Kidney epithelial cell (primary cell): ENCODE measurements around the gene SMIM9. TPM values are rescaled to one million over a fixed set of nuclear protein-coding genes. Genes with fewer than 3 reads are reported as not detected.

ENCODE experiments used
- DNase-seq: peaks from one replicate; pipeline ENCODE4 v3.0.0-alpha.2; 2010; ENCODE audit warnings: low read depth
- H3K27me3 ChIP-seq: 2 replicates; pipeline ENCODE4 v1.6.0; 2011; ENCODE audit warnings: low read length; ENCODE audit not compliant: control insufficient read depth, insufficient read depth
- H3K36me3 ChIP-seq: 2 replicates; pipeline ENCODE4 v1.5.1; 2011; ENCODE audit warnings: low read length; ENCODE audit not compliant: control insufficient read depth, insufficient read depth
- H3K4me3 ChIP-seq: 2 replicates; pipeline ENCODE4 v1.5.1; 2011; ENCODE audit warnings: low read depth, mild to moderate bottlenecking, control low read depth, low read length
- CTCF ChIP-seq: IDR thresholded peaks from 2 replicates; pipeline ENCODE4 v1.5.1; 2011; ENCODE audit warnings: mild to moderate bottlenecking, moderate library complexity, low read length, control low read depth, inconsistent platforms; ENCODE audit not compliant: insufficient read depth, poor library complexity, severe bottlenecking
- total RNA-seq: library from RNA; depleted of rRNA; stranded (reverse); fragments of >200 nt; gene quantifications from 2 replicates; pipeline ENCODE4 v1.2.3, GENCODE V29; 2015

The SMIM9 gene
- total RNA-seq, 1 donor from 2014 or later, result not detected

GRCh38 chrX:154793084-154793795, 41.2 kb downstream of the SMIM9 start:
- no peak for DNase-seq
- no peak for TF ChIP-seq CTCF

DNA sequence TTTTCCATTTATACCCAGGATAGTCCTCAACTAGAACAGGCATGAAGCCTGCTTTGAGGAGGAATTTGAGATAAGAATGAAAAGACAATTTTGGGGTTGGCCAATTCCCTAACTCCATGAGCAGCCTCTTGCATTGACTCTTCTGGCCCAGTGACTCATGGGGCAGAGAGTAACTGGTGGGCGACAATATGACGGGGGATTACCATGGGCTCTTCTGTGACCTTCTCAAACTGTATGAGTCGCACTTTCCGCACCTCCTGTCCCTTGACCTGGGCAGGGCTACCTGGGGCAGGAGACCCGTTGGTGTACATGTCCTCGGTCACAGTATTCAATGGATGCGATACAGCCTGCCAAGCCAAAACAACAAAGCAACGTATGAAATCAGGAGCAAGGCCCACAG, 42.5 kb downstream of the SMIM9 start:
- no peaks in the 10 kb centered on the region for H3K27me3 ChIP-seq
- DNase-seq, result no peak
- no peak for TF ChIP-seq CTCF
- no peaks in the 10 kb centered on the region for H3K36me3 ChIP-seq
- H3K4me3 ChIP-seq, result no peak overlapping the region

More at GRCh38 chrX:154793084-154793795, 41.2 kb downstream of the SMIM9 start:
- H3K27me3 ChIP-seq, result no peaks in the 10 kb centered on the region
- H3K4me3 ChIP-seq, result no peak overlapping the region
- no peaks in the 10 kb centered on the region for H3K36me3 ChIP-seq

DNA sequence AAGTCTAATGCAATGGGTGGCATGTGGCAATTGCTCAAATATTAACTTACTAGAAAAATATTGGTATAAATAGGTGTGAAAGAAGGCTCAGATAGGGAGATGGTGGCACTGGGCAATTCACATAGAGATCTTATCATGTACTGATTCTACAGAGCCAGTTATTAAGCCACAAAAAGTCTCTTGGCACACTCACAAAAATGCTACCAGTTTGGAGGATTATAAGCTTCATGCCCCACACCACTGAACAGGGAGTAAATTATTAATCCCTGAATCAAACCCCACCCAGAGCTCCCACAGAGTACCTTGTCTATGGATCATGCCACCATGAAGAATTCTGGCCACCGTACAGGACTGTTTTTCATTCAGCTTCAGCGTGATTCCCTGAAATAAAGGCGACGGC, 43.0 kb downstream of the SMIM9 start:
- no peak for TF ChIP-seq CTCF
- H3K27me3 ChIP-seq, result no peaks in the 10 kb centered on the region
- DNase-seq, result no peak
- no peaks in the 10 kb centered on the region for H3K36me3 ChIP-seq
- no peak overlapping the region for H3K4me3 ChIP-seq

GRCh38 chrX:154785716-154786115, 48.7 kb downstream of the SMIM9 start:
- H3K36me3 ChIP-seq, result no peaks in the 10 kb centered on the region

DNA sequence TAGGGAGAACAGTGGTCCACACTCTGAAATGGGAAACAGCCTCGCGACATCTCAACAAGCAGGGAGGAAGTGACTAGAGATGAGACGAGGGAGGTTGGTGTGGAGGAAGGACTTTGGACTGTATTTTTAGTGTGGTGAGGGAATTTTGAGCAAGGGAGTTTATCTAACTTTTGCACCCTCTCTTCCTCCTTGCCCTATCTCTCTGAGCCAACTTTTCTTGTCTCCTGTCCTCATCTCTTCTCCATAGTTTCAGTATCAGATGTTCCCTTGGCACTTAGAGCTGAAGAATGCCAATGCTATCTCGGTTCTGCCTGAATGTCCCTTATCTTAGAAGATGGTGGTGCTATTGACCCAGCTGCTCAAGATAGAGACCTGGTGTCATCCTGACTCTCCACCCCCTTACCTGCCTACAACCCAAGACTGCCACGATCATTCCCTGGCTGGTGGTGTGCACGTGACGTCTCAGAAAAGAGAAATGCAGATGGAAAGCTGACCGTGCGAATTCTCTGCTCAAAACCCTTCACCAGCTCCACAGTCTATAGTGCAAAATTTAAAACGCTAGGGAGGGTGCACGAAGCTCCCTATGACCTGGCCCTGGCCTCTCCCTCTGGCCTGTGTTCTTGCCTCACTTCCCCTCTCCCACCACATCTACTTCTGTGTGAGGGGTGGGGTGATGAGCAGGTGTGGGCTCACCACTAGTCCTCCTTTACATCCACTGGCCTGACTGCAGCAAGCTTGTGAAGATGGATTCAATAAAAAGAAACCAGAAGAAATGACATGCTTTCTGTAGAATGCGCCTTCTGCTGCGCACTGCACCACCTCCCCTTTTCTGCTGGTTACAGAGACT, 50.1 kb downstream of the SMIM9 start:
- Histone ChIP-seq H3K4me3 (no peak overlapping the region), H3K27me3 (no peaks in the 10 kb centered on the region), H3K36me3 (no peaks in the 10 kb centered on the region)
- DNase-seq, result no peak
- TF ChIP-seq CTCF, result no peak

More at GRCh38 chrX:154785716-154786115, 48.7 kb downstream of the SMIM9 start:
- H3K27me3 ChIP-seq, result no peaks in the 10 kb centered on the region
- no peak overlapping the region for H3K4me3 ChIP-seq
- DNase-seq, result no peak
- TF ChIP-seq CTCF, result no peak
